Measurements from ENCODE around the gene LDB3. TPM values are rescaled to one million over a fixed set of nuclear protein-coding genes. Genes with fewer than 3 reads are reported as not detected.

The LDB3 gene
- total and polyA plus RNA-seq, 2 of the 8 experiments (the other 6 are each of a cell fraction or from before 2014, with no cell fraction given) = 0.20 to 0.43 TPM

- Histone ChIP-seq H4K8ac (ENCODE audit: extremely low read depth, insufficient read depth, low read length) (peak overlapping the region; percentile 97), H3K23ac (ENCODE audit: insufficient read length) (no peak overlapping the region), H3K4me1 (replicated peaks in 1 of 4; ENCODE audit: control insufficient read depth in 3 of 4, insufficient read depth in 4 of 4, low read length in 3 of 4) (peaks cover under 1 to 16% (median 8%) of the 10 kb centered on the region in 4 experiments), H2AK5ac (ENCODE audit: low read depth, low read length) (peak overlapping the region; percentile 45; the same call in 1 of the 2 replicates), H3K23me2 (ENCODE audit: low read depth, low read length) (peaks cover 5% of the 10 kb centered on the region; the same call in 1 of the 2 replicates), H2AFZ (ENCODE audit: low read length) (0 out of 2 replicates have a peak overlapping the region, but pooled peaks have one; percentile 5), H2BK5ac (ENCODE audit: low read depth, low read length) (peak overlapping the region; percentile 82), H3K79me1 (ENCODE audit: low read depth, low read length) (peaks cover 8% of the 10 kb centered on the region; the same call in 1 of the 2 replicates), H3K9me3 (ENCODE audit: insufficient read depth in 2 of 2, low read depth in 1 of 2, low read length in 1 of 2) (no peaks in the 10 kb centered on the region), H3K9ac (replicated peaks in 1 of 4; ENCODE audit: extremely low read depth in 1 of 4, low read depth in 3 of 4, low read length in 3 of 4) (peak overlapping the region; percentile 92 to 99 (median 95)), H3K79me2 (ENCODE audit: control insufficient read depth in 1 of 2, insufficient read depth in 2 of 2, low read length in 2 of 2) (peaks cover 30 to 75% of the 10 kb centered on the region in 2 experiments), H2BK15ac (ENCODE audit: low read length) (no peak overlapping the region), H3K56ac (replicated peaks; ENCODE audit: insufficient read length, low read depth, low read length) (peak overlapping the region; percentile 36), H3K14ac (ENCODE audit: insufficient read length) (no peak overlapping the region), H3K27ac (ENCODE audit: low read depth, low read length) (peak overlapping the region; percentile 88), H2BK12ac (ENCODE audit: low read depth, low read length) (peak overlapping the region; percentile 85), H2BK20ac (ENCODE audit: low read length) (no peak overlapping the region), H2BK120ac (replicated peaks; ENCODE audit: low read depth, low read length) (peak overlapping the region; percentile 5), H3K4ac (replicated peaks; ENCODE audit: insufficient read length, low read depth, low read length) (peak overlapping the region; percentile 97), H3K4me3 (ENCODE audit: extremely low read depth in 1 of 4, insufficient read depth in 2 of 4, low read depth in 3 of 4, low read length in 4 of 4) (peak overlapping the region; percentile 84 to 96 (median 89)), H3K4me2 (ENCODE audit: insufficient read depth in 1 of 2, low read depth in 2 of 2, low read length in 2 of 2) (peak overlapping the region; percentile 77 to 90), H3K36me3 (ENCODE audit: control insufficient read depth in 2 of 4, insufficient read depth in 4 of 4, low read length in 3 of 4) (no peaks in the 10 kb centered on the region), H4K5ac (ENCODE audit: insufficient read length, low read depth, low read length) (peak overlapping the region; percentile 89), H4K20me1 (replicated peaks in 1 of 2; ENCODE audit: control insufficient read depth in 1 of 2, insufficient read depth in 2 of 2, low read length in 2 of 2) (peaks cover 8 to 10% of the 10 kb centered on the region in 2 experiments), H4K91ac (replicated peaks; ENCODE audit: insufficient read length, low read length) (peak overlapping the region; percentile 37), H3K18ac (ENCODE audit: extremely low read depth, low read length) (peak overlapping the region; percentile 60), H3K27me3 (replicated peaks in 1 of 4; ENCODE audit: control insufficient read depth in 3 of 4, extremely low read depth in 1 of 4, insufficient read depth in 3 of 4, low read length in 3 of 4) (no peaks in the 10 kb centered on the region)
- POLR2A ChIA-PET (ENCODE audit: partially characterized antibody) = interaction anchor here (0.6 to 6.1 kb wide), 28 partner anchors 8 to 337 kb away, joined by 3 to 54 read pairs (median 4); no protein-coding TSS in a partner anchor
- FAIRE-seq (no peak), DNase-seq (ENCODE audit: low read depth in 1 of 2, low spot score in 2 of 2) (peak; percentile 61 to 97)
- CTCF ChIA-PET (ENCODE audit: partially characterized antibody) = interaction anchor here (1.2 to 2.6 kb wide), 2 partner anchors 44 to 110 kb away, joined by 3 to 6 read pairs; no protein-coding TSS in a partner anchor
- 1% methylated on average over 53 of the region's 89 CpGs; no CpG with 5 or more reads in 1 of the 2 experiments for WGBS, 2 experiments (ENCODE audit: extremely low coverage in 1 of 2, insufficient coverage in 1 of 2, insufficient read length in 1 of 2, insufficient replicate concordance in 2 of 2, low coverage in 1 of 2, low lambda C conversion rate in 2 of 2, missing lambda C conversion rate in 1 of 2)
- no peak for TF ChIP-seq SRF (IDR thresholded peaks at IDR 0.05; ENCODE audit: low read depth, low read length)
- no peak for TF ChIP-seq HDAC6 (IDR thresholded peaks at IDR 0.05; ENCODE audit: low read depth, low read length)
- TF ChIP-seq PHF8 (conservative IDR thresholded peaks at IDR 0.05; ENCODE audit: low read depth, low read length) = peak; percentile 81
- peak; percentile 21; the same call in 1 of the 2 replicates for TF ChIP-seq CREB1 (IDR thresholded peaks at IDR 0.05)
- no peak for TF ChIP-seq BRCA1 (IDR thresholded peaks at IDR 0.05; ENCODE audit: low read depth, low read length)
- TF ChIP-seq RBBP5 (IDR thresholded peaks at IDR 0.05; ENCODE audit: borderline replicate concordance, low read depth, low read length) = peak; percentile 58; the same call in 1 of the 2 replicates
- TF ChIP-seq YY1 (IDR thresholded peaks at IDR 0.05; ENCODE audit: low read depth, low read length) = 0 out of 2 replicates have a peak, but pooled peaks have one; percentile 36
- peak; percentile 81 for TF ChIP-seq ASH2L (IDR thresholded peaks at IDR 0.05; ENCODE audit: low read length)
- TF ChIP-seq POLR2A (IDR thresholded peaks at IDR 0.05; ENCODE audit: control extremely low read depth in 1 of 2, low read depth in 2 of 2, low read length in 2 of 2) = peak in 1 of 2 experiments; percentile 87; a peak in 2 of 3 replicates
- peak; percentile 25 to 52; a peak in 1 of 4 replicates for TF ChIP-seq SIN3A (conservative IDR thresholded peaks at IDR 0.05 in 1 of 2, IDR thresholded peaks at IDR 0.05 in 1 of 2; ENCODE audit: low read depth in 1 of 2, low read length in 2 of 2)
- no peak for TF ChIP-seq RFX5 (IDR thresholded peaks at IDR 0.05; ENCODE audit: borderline replicate concordance, low read depth, low read length)
- peak; percentile 51 for TF ChIP-seq TAF1 (IDR thresholded peaks at IDR 0.05; ENCODE audit: low read depth, low read length)
These were observed 87.6 kb downstream of the LDB3 start for GRCh38 chr10:86755740-86756510.

Measured in H1 (cell line).